NB4 (cell line): ENCODE measurements around the gene VENTX.

Source experiments
- DNase-seq: peaks from one replicate; pipeline ENCODE4 v3.0.0; 2010; ENCODE audit warnings: low read depth
- H3K4me3 ChIP-seq: one replicate; pipeline ENCODE4 v1.5.1; 2011; ENCODE audit warnings: mild to moderate bottlenecking, low read depth, low read length, moderate library complexity
- CTCF ChIP-seq: IDR thresholded peaks from one replicate; pipeline ENCODE4 v1.5.1; 2012; ENCODE audit warnings: low read depth, low read length
- MAX ChIP-seq: IDR thresholded peaks from 2 replicates; pipeline ENCODE4 v1.6.1; 2011; ENCODE audit warnings: low read depth, low read length
- MYC ChIP-seq: IDR thresholded peaks from 2 replicates; pipeline ENCODE4 v1.6.1; 2011; ENCODE audit warnings: low read depth, low read length
- POLR2A ChIP-seq: IDR thresholded peaks from 2 replicates; pipeline ENCODE4 v1.6.1; 2011; ENCODE audit warnings: mild to moderate bottlenecking; ENCODE audit not compliant: insufficient read length; ENCODE audit errors: extremely low read depth

Gene VENTX

DNA sequence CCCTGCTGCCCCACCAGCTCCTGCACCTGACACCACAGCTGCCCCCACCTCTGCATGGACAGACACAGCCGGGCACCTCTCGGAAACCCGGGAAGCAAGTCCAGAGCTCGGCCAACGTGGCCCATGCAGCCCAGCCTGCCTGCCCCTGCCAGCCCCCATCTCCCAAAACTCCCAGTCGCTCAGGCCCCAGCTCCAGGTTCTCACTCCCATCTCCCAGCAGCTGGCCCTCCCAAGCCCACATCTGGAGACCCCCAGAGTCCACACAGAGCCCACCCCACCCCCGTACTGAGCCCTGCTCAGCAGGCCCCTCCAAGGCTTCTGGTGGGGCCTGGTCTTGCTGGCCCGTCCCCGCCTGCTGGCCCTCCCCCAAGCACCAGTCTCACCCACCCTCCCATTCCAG lies 39.9 kb upstream of the VENTX start:
- DNase-seq: no peak
- no peak overlapping the region for H3K4me3 ChIP-seq
- no peak for TF ChIP-seq CTCF
- TF ChIP-seq MAX: no peak
- no peak for TF ChIP-seq MYC
- no peak for TF ChIP-seq POLR2A

- TF ChIP-seq MAX (no peak), CTCF (no peak), MYC (no peak), POLR2A (no peak)
- no peak for DNase-seq
- H3K4me3 ChIP-seq: no peak overlapping the region
Measured at GRCh38 chr10:133198206-133198605, 39.4 kb upstream of the VENTX start.

GRCh38 chr10:133198621-133199487 lies 38.8 kb upstream of the VENTX start:
- no peak overlapping the region for H3K4me3 ChIP-seq
- TF ChIP-seq MYC (no peak), MAX (no peak), CTCF (no peak), POLR2A (no peak)
- DNase-seq: no peak

GRCh38 chr10:133199488-133199885 lies 38.2 kb upstream of the VENTX start:
- no peak for DNase-seq
- TF ChIP-seq POLR2A: no peak
- TF ChIP-seq MYC: no peak
- no peak for TF ChIP-seq MAX
- TF ChIP-seq CTCF: no peak
- no peak overlapping the region for H3K4me3 ChIP-seq

DNA sequence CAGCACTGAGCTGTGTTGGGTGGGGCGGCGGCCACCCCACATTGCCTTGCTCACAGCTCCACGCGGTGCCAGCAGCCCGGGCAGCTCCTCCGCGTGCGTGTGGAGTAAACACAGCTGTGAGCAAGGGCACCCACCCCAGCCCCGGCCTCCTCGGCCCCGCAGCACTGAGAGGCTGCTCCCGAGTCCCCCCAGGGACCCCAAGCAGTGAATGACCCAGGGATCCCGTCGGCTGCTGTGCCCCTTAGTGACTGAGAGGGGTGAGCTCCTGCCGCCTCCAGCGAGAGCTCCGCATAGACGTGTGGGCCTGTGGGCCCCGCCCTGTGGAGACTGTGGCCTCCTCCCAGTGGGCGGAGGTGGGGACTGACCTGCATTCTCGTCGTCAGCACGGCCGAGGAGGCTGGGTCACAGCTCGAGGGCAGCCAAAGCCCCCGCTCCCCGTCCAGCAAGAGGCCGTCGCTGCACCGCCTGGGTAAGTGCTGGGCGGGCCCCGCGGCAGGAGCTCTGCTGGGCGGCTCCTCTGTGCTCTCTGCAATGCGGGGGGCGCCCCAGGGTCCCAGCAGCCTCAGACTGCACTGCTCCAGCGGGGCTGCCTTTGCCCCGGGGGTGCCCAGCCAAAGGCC lies 37.6 kb upstream of the VENTX start:
- no peak for TF ChIP-seq CTCF
- no peak for TF ChIP-seq POLR2A
- no peak for TF ChIP-seq MAX
- no peak for TF ChIP-seq MYC
- no peak overlapping the region for H3K4me3 ChIP-seq
- DNase-seq: no peak
